Activated CD8-positive, alpha-beta memory T cell treated with anti-CD3 and anti-CD28 coated beads, Interleukin-2, amount 50 U/mL, for 1 hour (primary cell): ENCODE results near the gene EBLN1.

Experiments
- DNase-seq: peaks from one replicate; pipeline ENCODE4 v3.0.0-alpha.2; 2020; ENCODE audit errors: extremely low read depth

The EBLN1 gene

DNA sequence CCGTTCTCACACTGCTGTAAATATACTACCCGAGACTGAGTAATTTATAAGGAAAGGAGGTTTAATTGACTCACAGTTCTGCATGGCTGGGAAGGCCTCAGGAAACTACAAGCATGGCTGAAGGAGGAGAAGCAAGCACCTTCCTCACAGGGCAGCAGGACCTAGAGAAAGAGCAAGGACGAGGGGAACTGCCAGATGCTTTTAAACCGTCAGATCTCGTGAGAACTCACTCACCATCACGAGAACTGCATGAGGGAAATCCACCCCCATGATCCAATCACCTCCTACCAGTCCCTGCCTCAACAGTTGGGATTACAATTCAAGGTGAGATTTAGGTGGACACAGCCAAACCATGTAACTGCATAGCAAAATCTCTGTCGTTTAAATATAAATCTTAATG lies at the start of gene EBLN1:
Gene EBLN1, minus strand, starts transcription at position 174 of the 400 bp plus-strand sequence. CDS start 8,032 bp downstream, outside the sequence.
- no peak for DNase-seq

GRCh38 chr10:22265839-22266537 lies 48.2 kb upstream of the EBLN1 start:
- DNase-seq, result no peak

GRCh38 chr10:22263106-22263505 lies 45.3 kb upstream of the EBLN1 start:
- no peak for DNase-seq

DNA sequence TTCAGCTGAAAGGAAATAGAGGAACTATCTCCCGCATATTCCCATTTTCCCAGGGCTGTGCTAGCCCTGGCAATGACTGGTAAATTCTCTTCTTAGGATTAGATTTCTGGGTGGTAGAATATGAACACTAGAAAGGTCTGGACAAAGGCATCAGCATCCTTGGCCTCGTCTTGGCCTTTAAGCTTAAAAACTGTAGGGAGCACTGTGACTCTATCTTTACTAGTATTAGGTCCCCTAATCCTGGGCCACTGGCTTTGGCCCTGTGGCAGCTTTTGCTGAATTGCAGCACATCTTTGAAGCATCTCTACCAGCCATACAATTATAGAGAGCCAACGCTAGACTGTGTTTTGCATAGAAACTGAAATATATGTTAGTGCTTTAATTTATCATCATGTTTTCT lies 41.5 kb upstream of the EBLN1 start:
- no peak for DNase-seq

GRCh38 chr10:22258471-22258870 lies 40.7 kb upstream of the EBLN1 start:
- no peak for DNase-seq

DNA sequence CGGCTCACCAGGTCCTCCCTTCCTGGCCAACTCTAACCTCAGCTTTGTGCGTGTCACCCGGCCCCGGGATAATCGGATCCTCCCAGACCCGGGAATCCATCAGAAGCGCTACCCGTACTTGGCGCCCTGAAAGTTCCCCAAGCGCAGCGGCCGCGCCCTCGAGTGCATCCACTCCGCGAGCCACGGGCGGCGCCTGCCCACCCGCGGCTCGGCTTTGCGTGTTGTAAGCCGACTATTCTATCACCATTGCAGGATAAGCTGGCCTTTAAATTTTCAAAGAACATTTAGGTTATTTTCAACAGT lies 35.7 kb upstream of the EBLN1 start:
- DNase-seq, result no peak

DNA sequence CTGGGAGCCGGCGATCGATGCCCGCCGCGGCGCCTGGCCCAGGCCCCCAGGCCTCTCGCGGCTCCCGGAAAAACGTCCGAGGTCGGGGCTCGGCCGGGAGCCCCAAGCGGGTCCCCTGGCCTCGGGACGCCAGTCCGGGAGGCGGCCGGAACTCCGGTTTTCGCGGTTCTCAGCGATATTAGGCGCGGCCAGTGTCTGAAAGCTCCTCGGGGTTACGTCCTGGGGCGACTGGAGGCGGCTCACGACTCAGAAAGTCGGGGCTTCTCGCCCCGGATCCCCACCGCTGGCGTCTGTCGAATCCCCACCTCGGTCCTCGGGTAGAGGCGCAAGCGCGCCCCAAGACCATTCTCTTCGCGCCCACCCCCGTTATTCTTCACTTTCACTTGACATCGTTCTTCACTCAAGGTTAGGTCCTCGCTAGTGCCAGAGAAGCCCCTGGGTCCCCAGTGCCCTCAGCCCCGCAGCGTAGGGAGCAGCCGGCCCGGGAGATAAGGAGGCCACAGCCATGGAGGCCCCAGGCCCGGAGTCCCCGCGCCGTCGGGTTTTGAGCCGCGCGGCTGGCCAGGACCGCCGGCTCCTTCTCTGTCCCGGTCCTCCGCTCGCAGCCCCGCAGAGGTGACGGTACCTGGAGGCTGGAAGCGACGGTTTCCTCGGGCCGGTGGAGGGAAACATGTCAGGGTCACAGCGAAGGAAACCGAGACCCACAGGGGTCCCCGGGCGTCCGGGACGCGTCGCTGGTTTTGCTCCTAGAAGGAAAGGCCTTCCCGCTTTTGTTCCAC lies 35.2 kb upstream of the EBLN1 start:
- no peak for DNase-seq

DNA sequence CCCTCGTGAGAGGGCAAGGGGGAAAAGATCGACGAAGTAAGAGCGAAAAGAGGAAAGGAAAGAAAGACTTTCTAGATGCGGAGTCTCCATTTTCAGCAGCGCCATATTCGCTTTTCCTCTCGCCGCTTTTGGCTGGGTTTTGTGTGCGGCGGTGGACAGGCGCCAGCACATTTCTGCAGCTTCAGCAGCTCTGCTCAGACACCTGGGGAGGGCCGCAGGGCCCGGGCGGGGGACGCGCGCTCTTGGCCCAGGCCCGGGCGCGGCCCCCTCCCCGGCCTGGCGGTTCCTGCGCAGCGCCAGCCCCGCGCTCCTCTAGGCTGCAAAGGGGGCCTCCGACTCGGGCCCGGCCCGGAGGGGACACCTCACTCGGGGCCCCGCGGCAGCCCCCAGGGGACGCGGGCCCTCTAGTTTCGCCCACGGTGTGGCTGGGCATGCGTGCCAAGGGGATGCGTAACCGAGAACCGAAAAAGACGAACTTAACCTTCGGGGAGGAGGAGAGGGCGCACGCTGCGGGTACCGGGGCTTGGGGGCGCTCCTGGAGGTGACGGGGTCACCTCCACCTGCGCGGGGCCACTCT lies 34.5 kb upstream of the EBLN1 start:
- DNase-seq, result no peak

DNA sequence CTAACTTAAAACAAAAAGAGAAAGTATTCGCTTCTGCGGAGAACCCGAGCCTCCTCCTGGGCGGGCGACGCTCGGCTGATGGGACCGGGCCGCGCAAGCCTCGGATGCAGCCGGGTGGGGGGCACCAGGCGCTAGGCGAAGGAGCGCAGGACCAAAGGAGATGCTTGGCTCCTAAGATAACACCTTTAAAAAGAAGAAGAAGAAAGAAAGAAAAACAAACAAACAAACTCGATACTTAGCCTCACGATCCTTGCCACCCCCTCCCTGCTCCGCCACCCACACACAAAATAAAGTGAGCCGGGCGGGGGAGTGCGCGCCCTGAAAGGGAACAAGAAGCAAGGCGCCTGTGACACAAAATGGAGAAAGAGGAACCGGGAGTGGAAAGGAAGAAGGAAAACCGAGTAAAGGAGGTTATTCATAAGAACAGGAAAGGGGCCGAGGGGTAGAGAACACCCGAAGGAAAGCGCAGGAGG lies 34.0 kb upstream of the EBLN1 start:
- no peak for DNase-seq

GRCh38 chr10:22250897-22251660 lies 33.3 kb upstream of the EBLN1 start:
- DNase-seq, result no peak

DNA sequence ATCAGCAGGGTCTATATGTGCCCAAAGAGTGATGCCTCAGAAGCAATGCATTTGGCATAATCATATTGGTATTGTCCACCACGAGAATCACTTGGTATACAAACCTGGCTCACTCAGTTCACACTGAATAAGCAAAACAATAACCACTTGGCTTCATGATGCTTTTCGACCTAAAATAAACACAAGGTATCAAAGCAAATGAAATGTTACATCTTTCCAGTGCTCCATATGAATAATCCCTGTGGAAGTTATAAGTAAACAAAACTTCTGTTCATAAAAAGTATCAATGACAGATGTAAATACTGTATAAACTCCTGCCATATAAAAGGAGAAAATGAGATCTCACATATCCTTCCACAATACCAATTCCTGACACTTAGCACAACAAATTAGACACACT lies 29.8 kb upstream of the EBLN1 start:
- no peak for DNase-seq

GRCh38 chr10:22246680-22247391 lies 29.0 kb upstream of the EBLN1 start:
- DNase-seq, result no peak

- DNase-seq, result no peak
These were observed 27.8 kb upstream of the EBLN1 start for GRCh38 chr10:22245567-22245966.

DNA sequence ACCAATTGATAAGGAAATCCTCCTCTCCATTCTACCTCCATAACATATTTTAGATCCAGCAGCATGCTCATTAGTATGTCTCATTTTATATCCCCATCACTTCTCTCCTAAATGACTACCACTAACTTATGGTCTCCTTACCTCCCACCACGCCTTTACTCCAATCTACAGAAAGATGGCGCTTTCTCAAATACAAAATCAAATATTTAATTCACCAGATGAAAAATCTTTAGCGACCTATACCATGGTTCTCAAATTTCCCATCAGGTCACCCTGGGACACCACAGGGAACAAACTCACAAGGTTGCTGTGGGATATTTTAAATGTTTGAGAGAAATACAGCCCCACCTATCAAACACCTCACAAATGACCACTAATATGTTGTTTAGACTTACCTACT lies 27.0 kb upstream of the EBLN1 start:
- DNase-seq, result no peak

- DNase-seq, result no peak
These were observed 26.2 kb upstream of the EBLN1 start for GRCh38 chr10:22244001-22244400.

DNA sequence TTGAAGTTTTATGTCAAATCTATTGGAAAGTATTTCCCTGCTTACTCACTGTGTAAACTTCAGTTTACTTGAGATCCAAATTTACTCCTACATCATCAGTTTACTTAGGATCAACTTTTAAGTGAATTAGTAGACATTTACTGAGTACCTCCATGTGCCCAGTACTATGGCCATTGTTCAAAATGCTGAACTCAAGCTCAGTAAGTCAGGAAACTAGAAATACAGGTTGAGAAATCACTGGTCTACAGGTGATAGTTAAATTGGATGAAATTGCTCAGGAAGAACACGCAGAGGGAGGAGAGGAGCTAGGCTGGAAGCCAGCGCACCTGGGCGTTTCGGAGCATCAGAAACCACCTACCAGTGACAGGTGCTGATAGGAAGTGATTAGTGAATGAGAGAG lies 25.5 kb upstream of the EBLN1 start:
- DNase-seq, result no peak

DNA sequence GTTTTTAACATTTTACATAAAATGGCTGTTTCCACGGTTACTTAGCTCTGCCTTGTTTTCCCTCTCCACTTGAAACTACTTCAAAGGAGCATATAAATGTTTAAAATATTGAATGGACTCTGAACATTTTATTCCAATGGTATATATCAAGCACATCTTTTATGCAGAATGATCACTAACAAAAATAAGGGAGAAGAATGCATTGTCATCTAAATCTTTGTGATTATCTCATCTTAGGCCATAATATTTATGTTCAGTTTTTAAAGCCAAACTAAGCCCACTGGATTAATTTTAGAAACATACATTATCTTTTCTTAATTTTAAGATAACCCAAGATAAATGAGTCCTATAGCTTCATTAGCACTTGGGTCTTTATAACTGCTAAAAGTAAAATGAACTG lies 13.4 kb upstream of the EBLN1 start:
- DNase-seq, result no peak

DNA sequence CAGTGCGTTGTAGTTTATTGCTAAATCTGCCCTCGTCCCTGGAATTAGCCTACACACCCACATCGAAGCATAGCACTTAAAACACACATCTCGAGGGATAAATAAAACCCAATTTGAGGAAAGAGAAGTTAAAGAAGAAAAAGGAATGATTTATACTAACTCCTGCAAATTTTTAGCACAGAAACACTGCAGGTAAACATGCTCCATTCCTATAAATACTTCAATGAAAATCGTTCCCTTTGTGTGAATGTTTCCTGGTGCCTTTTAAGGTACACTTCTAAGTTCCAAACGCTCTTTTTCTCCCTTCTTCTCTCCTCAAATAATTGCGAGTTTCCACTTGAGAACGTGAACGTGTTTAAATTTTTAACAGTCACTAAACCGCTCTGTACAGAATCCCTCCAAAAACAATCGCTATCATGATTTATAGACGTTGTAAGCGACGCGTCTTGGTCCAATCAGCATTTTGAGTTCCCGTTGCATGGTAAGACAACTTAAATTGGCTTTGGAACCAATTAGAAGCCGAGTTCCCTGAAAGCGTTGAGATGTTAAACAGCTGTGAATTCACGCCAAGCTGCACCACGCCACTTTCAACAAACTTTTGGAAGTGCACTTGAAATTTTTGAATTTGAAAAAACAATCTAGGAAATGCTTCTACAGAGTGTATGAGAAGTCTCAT lies 12.5 kb upstream of the EBLN1 start:
- DNase-seq, result no peak

DNA sequence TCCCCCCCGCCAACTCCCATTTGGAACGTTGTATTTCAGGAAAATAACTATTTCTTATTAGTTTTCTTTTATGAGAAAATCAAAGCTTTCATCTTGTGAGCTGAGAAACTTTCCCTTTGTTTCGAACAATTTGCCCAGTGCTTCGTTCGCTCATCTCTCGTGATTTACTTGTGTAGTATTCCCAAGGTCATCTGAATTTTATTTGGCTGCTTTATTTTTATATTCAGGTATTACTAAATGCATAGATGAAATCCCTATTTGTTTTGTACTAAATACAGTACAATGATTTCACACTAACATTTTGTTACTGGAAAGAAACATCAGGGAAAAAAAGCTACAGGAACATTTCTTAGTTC lies 12.0 kb upstream of the EBLN1 start:
- DNase-seq, result no peak

GRCh38 chr10:22228943-22229801 lies 11.4 kb upstream of the EBLN1 start:
- peak; percentile 57 for DNase-seq
